ENCODE results near the gene POU6F1. TPM values are rescaled to one million over a fixed set of nuclear protein-coding genes. Genes with fewer than 3 reads are reported as not detected.

POU6F1 gene
- total and polyA plus RNA-seq, 9 of the 15 experiments (the other 6 are each of a cell fraction or from before 2014, with no cell fraction given): 0.14 to 3.3 (median 1.1) TPM

DNA sequence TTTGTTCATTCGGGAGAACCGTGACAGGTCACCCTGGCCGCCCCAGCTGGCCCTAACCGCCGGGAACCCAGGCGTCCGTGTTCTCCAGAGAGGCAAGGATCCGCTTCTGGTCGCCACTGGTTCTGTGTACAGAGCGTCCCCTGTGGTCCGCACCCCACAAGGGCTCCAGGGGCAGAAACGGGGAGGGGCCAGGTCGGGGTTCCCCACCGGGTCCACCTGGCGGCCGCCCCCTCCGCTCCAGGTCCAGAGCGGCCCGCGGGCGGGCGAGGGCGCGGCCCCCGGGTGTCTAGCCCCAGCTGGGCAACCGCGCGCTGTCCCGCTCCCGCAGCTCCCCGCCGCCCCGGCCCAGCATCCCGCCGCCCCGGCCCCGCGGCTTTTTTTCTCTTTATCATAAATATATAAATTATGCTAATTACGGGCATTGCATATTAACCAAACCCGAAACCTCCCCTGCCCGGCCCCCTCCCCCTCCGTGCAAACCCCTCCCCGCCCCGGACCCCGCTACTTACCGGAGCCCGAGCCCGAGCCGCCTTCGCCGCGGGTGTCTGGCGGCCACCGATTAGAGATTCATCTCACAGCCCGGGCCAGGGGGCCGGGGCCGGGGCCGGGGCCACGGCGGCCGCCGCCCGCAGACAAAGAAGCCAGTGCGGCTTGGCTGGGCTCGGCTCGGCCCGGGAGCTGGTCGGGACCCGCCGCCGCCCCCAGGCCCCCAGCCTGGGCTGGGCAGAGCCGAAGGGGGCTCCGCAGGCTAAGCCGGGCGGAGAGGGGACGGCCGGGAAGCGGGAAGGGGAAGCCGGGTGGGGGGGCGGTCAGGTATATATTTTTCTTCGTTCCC is 512 bp downstream of the POU6F1 start:
- Histone ChIP-seq H4K20me1 (replicated peaks; ENCODE audit: control insufficient read depth, insufficient read depth, low read length) (no peaks in the 10 kb centered on the region), H3K9me3 (replicated peaks; ENCODE audit: control insufficient read depth, insufficient read depth, low read depth, low read length) (no peaks in the 10 kb centered on the region), H3K36me3 (ENCODE audit: control insufficient read depth, insufficient read depth, low read length) (no peaks in the 10 kb centered on the region), H3K9me1 (ENCODE audit: control insufficient read depth, insufficient read depth, low read length) (no peaks in the 10 kb centered on the region), H3K27ac (ENCODE audit: extremely low read depth, low read depth, low read length) (peak overlapping the region; percentile 90; the same call in 2 of the 3 replicates), H3K4me2 (ENCODE audit: insufficient read depth, low read length) (peak overlapping the region; percentile 74), H3K27me3 (ENCODE audit: control insufficient read depth in 2 of 2, insufficient read depth in 2 of 2, low read length in 2 of 2) (no peaks in the 10 kb centered on the region), H3K4me3 (peak overlapping the region; percentile 71), H3K4me1 (replicated peaks in 1 of 2; ENCODE audit: control insufficient read depth in 2 of 2, insufficient read depth in 2 of 2, low read length in 2 of 2) (peaks cover 17 to 18% of the 10 kb centered on the region in 2 experiments; a peak in 4 of 5 replicates), H3K9ac (ENCODE audit: insufficient read depth in 1 of 2, low read depth in 2 of 2, low read length in 2 of 2) (peak overlapping the region; percentile 91 to 99; a peak in 3 of 4 replicates), H2AFZ (ENCODE audit: low read depth, low read length) (peak overlapping the region; percentile 86), H3K79me2 (ENCODE audit: control insufficient read depth, insufficient read depth, low read length) (peaks cover 22% of the 10 kb centered on the region)
- FAIRE-seq (no peak), DNase-seq (ENCODE audit: extremely low read depth in 1 of 4, low spot score in 3 of 4) (peak; percentile 75 to 95 (median 90)), ATAC-seq (peak; percentile 72)
- CTCF ChIA-PET (ENCODE audit: low intra/inter-chr PET ratio): interaction anchor here (0.7 kb wide), 1 partner anchor 183 kb away, joined by 3 read pairs; no protein-coding TSS in a partner anchor
- intact Hi-C loops (cut with micrococcal nuclease): no loop called here
- 4% methylated on average over 18 of the region's 81 CpGs for WGBS (ENCODE audit: insufficient coverage, low coverage, missing lambda C conversion rate)
- POLR2A ChIA-PET: interaction anchor here (0.5 to 3.0 kb wide), 14 partner anchors 10 to 191 kb away, joined by 3 to 15 read pairs (median 6); partner anchors contain the start of genes CSRNP2, DAZAP2 and SLC11A2
- BruUV-seq (replicated peaks): no TSS peak
- in situ Hi-C loops (cut with MboI): no loop called here
- TF ChIP-seq GABPB1 (CRISPR knock-in tag; IDR thresholded peaks at IDR 0.05) (0 out of 2 replicates have a peak, but pooled peaks have one; percentile 2), ZNF253 (CRISPR knock-in tag; conservative IDR thresholded peaks at IDR 0.05) (no peak), MTA3 (IDR thresholded peaks at IDR 0.05; ENCODE audit: borderline replicate concordance) (no peak; the same call in 1 of the 2 replicates), ZNF263 (CRISPR knock-in tag; IDR thresholded peaks at IDR 0.05; ENCODE audit: borderline replicate concordance) (no peak), VEZF1 (CRISPR knock-in tag; IDR thresholded peaks at IDR 0.05) (peak; percentile 98; the same call in 1 of the 2 replicates), NONO (IDR thresholded peaks at IDR 0.05; ENCODE audit: low read depth in 2 of 2, low read length in 1 of 2) (0 out of 4 replicates have a peak, but pooled peaks of 1 of the 2 experiments have one; percentile 42), CEBPG (CRISPR knock-in tag; IDR thresholded peaks at IDR 0.05) (no peak), CEBPG (tag; conservative IDR thresholded peaks at IDR 0.05 in 1 of 2, IDR thresholded peaks at IDR 0.05 in 1 of 2) (no peak), EGR1 (conservative IDR thresholded peaks at IDR 0.05) (0 out of 2 replicates have a peak, but pooled peaks have one; percentile 19), E2F6 (IDR thresholded peaks at IDR 0.05; ENCODE audit: borderline replicate concordance in 1 of 2, extremely low read depth in 1 of 2, insufficient read depth in 1 of 2, insufficient read length in 1 of 2, low read depth in 1 of 2, low read length in 1 of 2, poor library complexity in 1 of 2, severe bottlenecking in 1 of 2) (peak in 1 of 2 experiments; percentile 8), ADNP (tag; IDR thresholded peaks at IDR 0.05) (peak; percentile 73; the same call in 1 of the 2 replicates), SMC3 (conservative IDR thresholded peaks at IDR 0.05; ENCODE audit: insufficient read depth, low read depth, low read length) (no peak), MLLT1 (IDR thresholded peaks at IDR 0.05) (peak in 1 of 2 experiments; percentile 62; a peak in 2 of 4 replicates), MTF1 (CRISPR knock-in tag; IDR thresholded peaks at IDR 0.05; ENCODE audit: borderline replicate concordance) (no peak), CHD1 (IDR thresholded peaks at IDR 0.05; ENCODE audit: low read length) (peak; percentile 40)

Data from K562 (cell line).